ENCODE measurements around the gene AVP.

AVP gene

GRCh38 chr20:3088031-3088430 is 3.5 kb upstream of the AVP start:
- H3K4me3 ChIP-seq (ENCODE audit: low read depth, low read length): no peak overlapping the region
- peak; percentile 24 for DNase-seq (ENCODE audit: low read depth)
- TF ChIP-seq CTCF (IDR thresholded peaks at IDR 0.05; ENCODE audit: low read depth, low read length): no peak
- TF ChIP-seq POLR2A (IDR thresholded peaks at IDR 0.05; ENCODE audit: extremely low read depth, insufficient read length): no peak
- no peak for TF ChIP-seq MAX (IDR thresholded peaks at IDR 0.05; ENCODE audit: low read depth, low read length)
- TF ChIP-seq MYC (IDR thresholded peaks at IDR 0.05; ENCODE audit: low read depth, low read length): no peak

- no peak overlapping the region for H3K4me3 ChIP-seq (ENCODE audit: low read depth, low read length)
- TF ChIP-seq POLR2A (IDR thresholded peaks at IDR 0.05; ENCODE audit: extremely low read depth, insufficient read length): no peak
- DNase-seq (ENCODE audit: low read depth): no peak
These were observed 1.1 kb upstream of the AVP start for GRCh38 chr20:3085571-3086072.

GRCh38 chr20:3084986-3085360 is 449 bp upstream of the AVP start:
- H3K4me3 ChIP-seq (ENCODE audit: low read depth, low read length): no peak overlapping the region
- TF ChIP-seq MYC (IDR thresholded peaks at IDR 0.05; ENCODE audit: low read depth, low read length) (no peak), CTCF (IDR thresholded peaks at IDR 0.05; ENCODE audit: low read depth, low read length) (no peak), POLR2A (IDR thresholded peaks at IDR 0.05; ENCODE audit: extremely low read depth, insufficient read length) (no peak), MAX (IDR thresholded peaks at IDR 0.05; ENCODE audit: low read depth, low read length) (no peak)
- DNase-seq (ENCODE audit: low read depth): no peak

- TF ChIP-seq MAX (IDR thresholded peaks at IDR 0.05; ENCODE audit: low read depth, low read length): no peak
- TF ChIP-seq POLR2A (IDR thresholded peaks at IDR 0.05; ENCODE audit: extremely low read depth, insufficient read length): no peak
- no peak for TF ChIP-seq CTCF (IDR thresholded peaks at IDR 0.05; ENCODE audit: low read depth, low read length)
- no peak for TF ChIP-seq MYC (IDR thresholded peaks at IDR 0.05; ENCODE audit: low read depth, low read length)
- DNase-seq (ENCODE audit: low read depth): peak; percentile 71
- H3K4me3 ChIP-seq (ENCODE audit: low read depth, low read length): no peak overlapping the region
These were observed 1.3 kb downstream of the AVP start for GRCh38 chr20:3082955-3083952.

- TF ChIP-seq CTCF (IDR thresholded peaks at IDR 0.05; ENCODE audit: low read depth, low read length): no peak
- no peak for TF ChIP-seq MAX (IDR thresholded peaks at IDR 0.05; ENCODE audit: low read depth, low read length)
- TF ChIP-seq MYC (IDR thresholded peaks at IDR 0.05; ENCODE audit: low read depth, low read length): no peak
- TF ChIP-seq POLR2A (IDR thresholded peaks at IDR 0.05; ENCODE audit: extremely low read depth, insufficient read length): no peak
- no peak for DNase-seq (ENCODE audit: low read depth)
- no peak overlapping the region for H3K4me3 ChIP-seq (ENCODE audit: low read depth, low read length)
These were observed 2.1 kb downstream of the AVP start for GRCh38 chr20:3082306-3082951.

GRCh38 chr20:3081641-3082040 is 2.9 kb downstream of the AVP start:
- no peak overlapping the region for H3K4me3 ChIP-seq (ENCODE audit: low read depth, low read length)
- no peak for DNase-seq (ENCODE audit: low read depth)
- TF ChIP-seq CTCF (IDR thresholded peaks at IDR 0.05; ENCODE audit: low read depth, low read length) (no peak), MYC (IDR thresholded peaks at IDR 0.05; ENCODE audit: low read depth, low read length) (no peak), MAX (IDR thresholded peaks at IDR 0.05; ENCODE audit: low read depth, low read length) (no peak), POLR2A (IDR thresholded peaks at IDR 0.05; ENCODE audit: extremely low read depth, insufficient read length) (no peak)

All from NB4 (cell line).